Gastrocnemius medialis (tissue), 4 donors: Measurements from ENCODE around the gene PM20D2.

Source experiments
- POLR2A ChIP-seq, 2 donors: fragments of 450-650 bp; IDR thresholded peaks; one replicate each; pipeline ENCODE4 v1.6.1; 2017; ENCODE audit warnings: antibody characterized with exemption in 2 of 2, mild to moderate bottlenecking in 2 of 2, moderate library complexity in 2 of 2
- TF ChIP-seq, protein P1 (sequence below), 5 experiments: fragments of 450-650 bp in 3 of 5; fragments of 200-600 bp in 2 of 5; sonication (generic) in 2 of 5; IDR thresholded peaks in 4 of 5; conservative IDR thresholded peaks in 1 of 5; 1 replicate in 4 of 5; 2 replicates in 1 of 5; pipeline ENCODE4 v1.5.1; 2016 to 2019; ENCODE audit warnings: antibody characterized with exemption in 5 of 5, mild to moderate bottlenecking in 3 of 5, moderate library complexity in 3 of 5

DNA sequence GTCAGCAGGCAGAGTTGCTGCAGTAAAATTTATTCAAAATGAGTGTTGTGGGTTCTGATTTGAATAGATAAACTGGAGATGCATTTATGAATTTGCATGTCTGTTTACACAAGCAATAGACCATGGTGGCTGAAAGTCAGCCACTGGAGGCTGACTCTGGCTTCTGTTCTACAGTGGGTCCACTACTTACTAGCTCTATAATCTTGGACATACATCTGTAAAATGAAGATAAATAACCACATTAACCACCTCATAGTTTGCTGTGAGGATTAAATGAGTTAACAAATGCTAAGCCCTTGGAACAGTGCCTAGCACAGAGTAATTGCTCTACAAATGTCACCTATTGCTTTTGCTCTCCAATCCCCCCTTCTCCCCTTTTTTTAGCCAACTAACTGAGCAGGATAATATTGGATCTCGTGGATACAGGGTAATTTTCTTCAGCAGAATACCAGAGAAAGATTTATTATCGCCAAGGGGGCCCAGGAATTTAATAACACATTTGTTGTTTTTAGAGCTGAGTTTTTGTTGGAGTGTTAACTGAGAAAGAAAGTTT lies 1.4 kb upstream of the PM20D2 start:
- TF ChIP-seq, protein P1, sequence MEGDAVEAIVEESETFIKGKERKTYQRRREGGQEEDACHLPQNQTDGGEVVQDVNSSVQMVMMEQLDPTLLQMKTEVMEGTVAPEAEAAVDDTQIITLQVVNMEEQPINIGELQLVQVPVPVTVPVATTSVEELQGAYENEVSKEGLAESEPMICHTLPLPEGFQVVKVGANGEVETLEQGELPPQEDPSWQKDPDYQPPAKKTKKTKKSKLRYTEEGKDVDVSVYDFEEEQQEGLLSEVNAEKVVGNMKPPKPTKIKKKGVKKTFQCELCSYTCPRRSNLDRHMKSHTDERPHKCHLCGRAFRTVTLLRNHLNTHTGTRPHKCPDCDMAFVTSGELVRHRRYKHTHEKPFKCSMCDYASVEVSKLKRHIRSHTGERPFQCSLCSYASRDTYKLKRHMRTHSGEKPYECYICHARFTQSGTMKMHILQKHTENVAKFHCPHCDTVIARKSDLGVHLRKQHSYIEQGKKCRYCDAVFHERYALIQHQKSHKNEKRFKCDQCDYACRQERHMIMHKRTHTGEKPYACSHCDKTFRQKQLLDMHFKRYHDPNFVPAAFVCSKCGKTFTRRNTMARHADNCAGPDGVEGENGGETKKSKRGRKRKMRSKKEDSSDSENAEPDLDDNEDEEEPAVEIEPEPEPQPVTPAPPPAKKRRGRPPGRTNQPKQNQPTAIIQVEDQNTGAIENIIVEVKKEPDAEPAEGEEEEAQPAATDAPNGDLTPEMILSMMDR (IDR thresholded peaks at IDR 0.05 in 4 of 5, conservative IDR thresholded peaks at IDR 0.05 in 1 of 5) = no peak
- no peak for TF ChIP-seq POLR2A (IDR thresholded peaks at IDR 0.05)
